ENCODE data around the gene CFAP65.

- TF ChIP-seq CTCF (IDR thresholded peaks at IDR 0.05) = no peak
- TF ChIP-seq POLR2AphosphoS5 (IDR thresholded peaks at IDR 0.05; ENCODE audit: low read depth, low read length) = no peak
- TF ChIP-seq TCF7L2 (IDR thresholded peaks at IDR 0.05; ENCODE audit: low read depth, low read length) = no peak
Observed at GRCh38 chr2:219031005-219031738, 10.1 kb downstream of the CFAP65 start.

All from Panc1 (cell line).